AG08395 (cell line): Measurements from ENCODE around the gene SASH1.
"Not testable (repeated sequence)": the region's sequence is repeated elsewhere in the genome, so short reads cannot be mapped to it uniquely, and the experiment has no call there.

ENCODE experiments used
- DNase-seq: peaks from one replicate; pipeline ENCODE4 v3.0.0; 2012; ENCODE audit warnings: mixed read lengths, low spot score

Gene SASH1

DNA sequence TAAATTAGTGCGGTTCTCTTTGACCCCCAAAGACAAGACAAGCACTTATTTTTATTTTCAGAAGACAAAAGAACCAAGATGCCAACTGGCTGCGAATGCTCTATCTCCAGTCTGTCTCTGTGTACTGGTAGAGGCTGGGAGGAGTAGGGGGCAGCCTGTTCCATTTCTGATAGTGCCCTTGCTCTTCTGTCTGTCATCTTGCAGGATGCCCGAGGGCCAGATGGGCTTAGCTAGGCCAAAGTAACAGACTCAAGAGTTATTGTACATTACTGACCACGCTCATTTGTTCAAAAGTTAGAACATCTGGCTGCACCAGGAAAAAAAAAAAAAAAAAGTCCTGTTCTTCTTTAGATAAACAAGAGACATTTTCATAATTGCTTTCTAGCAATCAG is 206.1 kb downstream of the SASH1 start:
- DNase-seq, result no peak

- DNase-seq, result no peak
Observed at GRCh38 chr6:148550569-148550968, 207.9 kb downstream of the SASH1 start.

GRCh38 chr6:148551226-148551625 is 208.6 kb downstream of the SASH1 start:
- no peak for DNase-seq

DNA sequence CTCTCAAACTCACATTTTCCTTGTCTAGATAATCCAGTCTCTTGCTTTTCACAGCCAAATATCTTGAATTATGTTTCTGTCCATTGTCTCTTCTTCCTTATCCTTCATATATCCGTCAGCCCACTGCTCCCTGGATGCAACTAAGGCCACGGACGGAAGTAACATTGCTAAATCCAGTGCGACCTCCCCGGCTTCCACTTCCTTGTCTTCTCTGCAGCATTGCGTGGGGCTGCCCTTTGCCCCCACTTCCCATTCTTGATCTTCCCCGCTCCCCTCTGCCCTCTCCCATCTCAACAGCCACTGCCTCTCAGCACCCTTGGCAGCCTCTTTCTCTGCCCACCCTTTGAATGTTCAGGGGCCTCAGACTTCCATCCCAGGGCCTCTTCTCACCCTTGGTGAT is 213.8 kb downstream of the SASH1 start:
- DNase-seq, result no peak

GRCh38 chr6:148557796-148558321 is 215.2 kb downstream of the SASH1 start:
- DNase-seq, result no peak

- peak; percentile 80 for DNase-seq
Observed at GRCh38 chr6:148559848-148560433, 217.3 kb downstream of the SASH1 start.

DNA sequence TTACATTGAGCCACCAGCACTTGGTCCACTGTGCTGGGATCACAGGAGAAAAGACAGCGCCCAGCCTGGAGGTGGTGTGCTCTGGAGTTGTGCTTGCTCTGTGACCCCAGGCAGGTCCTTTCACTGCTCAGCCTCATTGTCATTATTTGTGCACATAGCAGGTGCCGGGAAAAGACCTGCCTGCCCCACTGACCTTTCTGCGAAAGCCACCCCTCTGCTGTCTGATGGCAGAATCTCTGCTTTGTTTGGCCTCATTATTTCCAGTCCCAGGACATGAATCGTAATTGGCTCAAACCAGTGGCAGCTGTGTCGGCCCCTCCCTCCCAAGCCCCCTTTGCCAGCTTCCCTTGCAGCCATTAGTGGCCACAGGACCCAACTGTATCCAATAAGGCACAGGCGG is 219.0 kb downstream of the SASH1 start:
- no peak for DNase-seq

DNA sequence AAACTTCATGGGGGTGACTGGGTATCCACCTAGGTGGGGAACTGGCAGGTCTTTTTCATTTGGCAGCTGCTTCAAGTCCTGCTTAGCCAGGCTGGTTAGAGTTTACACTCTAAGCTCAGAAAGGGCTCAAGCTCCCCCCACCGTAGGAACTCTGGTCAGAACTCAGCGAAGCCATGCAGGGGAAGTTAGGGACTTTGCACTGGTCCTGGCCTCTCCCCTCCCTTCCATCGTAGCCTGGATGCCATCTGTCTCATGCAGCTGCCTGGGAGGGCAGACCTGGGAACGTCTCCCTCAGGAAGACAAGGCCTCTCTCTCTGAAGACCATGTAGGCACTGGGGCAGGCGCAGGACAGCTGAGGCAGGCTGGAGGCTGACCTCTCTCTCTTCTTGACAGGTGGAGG is 220.4 kb downstream of the SASH1 start:
- no peak for DNase-seq

DNA sequence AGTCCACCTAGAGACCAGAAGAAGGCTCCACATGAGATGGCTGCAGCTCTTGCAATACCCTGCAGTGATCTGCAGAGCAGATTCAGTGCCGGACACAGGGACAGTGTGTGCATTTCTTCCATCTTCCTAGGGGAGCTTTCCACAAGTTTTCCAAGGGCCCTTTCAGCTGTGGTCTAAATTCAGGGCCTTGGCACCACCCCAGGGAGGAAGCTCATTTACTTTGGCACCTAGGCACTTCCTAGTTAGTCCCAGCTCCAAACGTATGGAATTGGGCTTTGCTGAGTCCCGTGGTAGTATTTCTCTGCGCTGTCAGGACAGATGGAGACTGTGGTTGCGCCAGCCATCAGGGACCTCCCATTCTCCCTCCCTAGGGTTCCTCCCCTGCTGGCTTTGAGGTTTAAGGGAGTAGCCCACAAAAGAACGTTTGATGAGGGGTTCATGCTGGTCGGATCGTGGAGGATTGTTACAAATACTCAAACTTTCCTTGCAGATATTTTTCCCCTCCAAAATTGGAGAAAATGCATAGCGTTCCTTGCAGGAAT is 221.9 kb downstream of the SASH1 start:
- no peak for DNase-seq

- peak; percentile 17 for DNase-seq
Observed at GRCh38 chr6:148565321-148565926, 222.8 kb downstream of the SASH1 start.

GRCh38 chr6:148565930-148566663 is 223.5 kb downstream of the SASH1 start:
- DNase-seq, result peak; percentile 94

DNA sequence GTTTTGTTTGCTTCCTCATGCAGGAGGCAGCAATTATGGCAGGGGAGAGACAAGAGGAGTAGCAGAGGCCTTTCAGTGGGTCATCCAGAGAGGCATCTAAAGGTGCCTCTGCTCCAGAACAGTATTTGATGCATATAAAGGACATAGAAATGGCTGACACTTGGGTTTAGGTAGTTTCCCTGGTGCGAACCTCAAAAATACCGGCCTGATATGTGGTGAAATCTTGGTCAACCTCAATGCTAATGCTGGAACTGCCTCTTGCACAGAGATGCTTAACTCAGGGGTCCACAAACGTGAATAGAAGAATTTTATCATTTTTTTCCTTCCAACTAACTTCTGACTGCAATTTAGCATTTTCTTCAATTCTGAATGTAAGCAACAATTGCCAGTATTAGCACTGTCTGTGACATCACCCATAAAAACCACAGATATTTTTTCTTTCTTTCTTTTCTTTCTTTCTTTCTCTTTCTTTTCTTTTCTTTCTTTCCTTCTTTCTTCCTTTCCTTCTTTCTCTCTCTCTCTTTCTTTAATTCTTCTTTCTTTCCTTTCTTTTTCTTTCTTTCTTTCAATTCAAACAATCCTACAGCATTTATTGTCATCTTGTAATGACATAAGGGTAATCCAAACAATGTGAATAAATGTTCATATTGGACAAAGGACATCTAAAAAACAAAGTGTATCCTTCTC is 224.2 kb downstream of the SASH1 start:
- no peak for DNase-seq

DNA sequence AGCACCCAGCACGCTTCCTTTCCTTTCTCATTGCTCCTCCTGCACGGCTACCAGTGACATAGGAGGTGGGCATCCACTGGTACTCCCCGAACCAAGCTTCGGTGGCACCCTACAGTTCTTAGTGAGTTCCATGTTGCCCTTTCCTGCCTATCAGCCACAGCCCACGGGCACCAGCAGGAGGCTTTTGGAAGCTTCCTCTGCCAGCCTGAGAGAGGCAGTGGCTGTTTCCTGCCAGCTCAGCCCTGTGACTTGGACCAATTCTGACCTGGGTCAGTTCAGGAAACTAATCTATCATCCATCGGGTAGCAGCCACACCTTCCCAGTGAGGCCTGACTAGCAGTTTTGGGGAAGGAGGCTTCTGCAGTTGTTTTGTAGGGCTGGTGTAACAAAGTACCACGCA is 227.8 kb downstream of the SASH1 start:
- no peak for DNase-seq

DNA sequence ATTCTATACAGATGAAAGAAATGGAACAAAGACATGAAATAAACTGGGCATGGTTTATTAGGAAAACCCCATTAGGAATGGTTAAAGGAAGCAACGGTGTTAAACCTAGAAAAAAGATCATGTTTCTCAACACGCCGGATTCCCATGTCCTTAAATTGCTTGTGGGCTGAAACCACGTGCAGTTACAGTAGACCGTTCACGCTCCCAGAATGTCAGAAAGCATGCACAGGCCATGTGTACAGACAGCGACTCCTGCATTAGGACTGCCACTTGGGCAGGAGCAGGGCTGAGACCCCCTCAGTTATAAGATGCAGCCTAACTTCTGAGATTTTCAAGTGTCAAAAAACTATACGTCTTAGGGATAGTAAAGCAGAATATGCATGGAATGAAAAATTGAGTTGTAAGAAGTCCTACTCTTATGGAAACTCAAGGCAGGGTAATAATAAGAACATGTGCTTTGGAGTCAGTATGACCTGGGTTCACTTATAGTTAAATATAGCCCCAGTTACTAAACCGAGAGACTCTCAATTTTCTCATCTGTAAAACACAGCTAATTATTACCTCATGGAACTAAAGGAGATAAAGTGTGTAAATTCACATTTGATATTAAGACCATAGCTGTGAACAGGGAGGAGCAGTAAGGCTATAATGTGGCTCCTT is 230.2 kb downstream of the SASH1 start:
- DNase-seq, result no peak

GRCh38 chr6:148573922-148574321 is 231.3 kb downstream of the SASH1 start:
- DNase-seq, result no peak

DNA sequence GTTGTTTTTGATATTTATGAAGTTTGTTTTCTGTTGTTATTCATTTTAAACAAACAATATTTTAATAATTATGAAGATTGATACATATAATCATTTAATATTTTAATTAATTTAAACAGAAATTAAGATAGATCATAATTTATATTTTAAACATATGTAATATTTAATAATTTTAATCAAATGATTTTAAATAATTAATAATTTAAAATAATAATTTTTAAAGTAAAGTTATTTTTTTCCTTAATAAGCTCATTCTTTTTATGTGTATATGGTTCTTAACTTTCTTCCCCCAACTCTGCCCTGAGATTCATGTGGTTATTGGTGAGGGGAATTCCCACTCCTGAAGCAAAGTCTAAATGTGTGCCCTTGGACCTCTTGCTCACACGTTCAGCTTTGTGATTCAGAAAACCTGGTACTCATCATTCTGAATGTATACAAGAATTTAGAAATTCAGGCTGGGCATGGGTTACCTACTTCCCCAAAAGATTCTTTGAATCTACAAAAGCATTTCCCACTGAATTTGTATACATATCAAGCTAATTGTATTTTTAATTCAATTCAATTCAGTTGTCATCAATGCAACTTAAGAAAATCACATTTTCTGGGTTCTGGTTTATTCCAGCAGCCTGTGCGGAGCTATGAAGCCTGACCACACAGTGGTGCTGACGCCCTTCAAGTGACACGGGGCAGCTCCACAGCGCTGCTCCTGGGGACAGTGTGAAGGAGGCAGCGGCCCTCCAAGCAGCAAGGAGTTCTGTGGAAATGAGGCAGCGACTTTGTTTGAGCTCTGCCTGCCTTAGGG is 235.2 kb downstream of the SASH1 start:
- DNase-seq, result peak; percentile 91

DNA sequence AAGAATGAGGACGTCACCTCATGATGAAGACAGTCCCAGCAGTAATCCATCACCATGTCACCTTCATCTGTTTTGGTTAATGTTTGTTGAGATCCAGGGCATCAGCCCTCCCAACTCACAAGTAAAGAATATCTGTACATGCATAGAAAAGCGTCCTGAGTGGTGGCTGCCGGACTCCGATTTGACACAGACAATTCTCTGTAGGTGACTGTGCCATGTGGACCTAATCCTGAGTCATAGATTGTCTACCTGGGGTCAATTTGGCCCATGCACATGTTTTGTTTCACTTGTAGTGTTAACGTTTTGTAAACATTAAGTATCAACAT is 235.8 kb downstream of the SASH1 start:
- DNase-seq, result no peak

DNA sequence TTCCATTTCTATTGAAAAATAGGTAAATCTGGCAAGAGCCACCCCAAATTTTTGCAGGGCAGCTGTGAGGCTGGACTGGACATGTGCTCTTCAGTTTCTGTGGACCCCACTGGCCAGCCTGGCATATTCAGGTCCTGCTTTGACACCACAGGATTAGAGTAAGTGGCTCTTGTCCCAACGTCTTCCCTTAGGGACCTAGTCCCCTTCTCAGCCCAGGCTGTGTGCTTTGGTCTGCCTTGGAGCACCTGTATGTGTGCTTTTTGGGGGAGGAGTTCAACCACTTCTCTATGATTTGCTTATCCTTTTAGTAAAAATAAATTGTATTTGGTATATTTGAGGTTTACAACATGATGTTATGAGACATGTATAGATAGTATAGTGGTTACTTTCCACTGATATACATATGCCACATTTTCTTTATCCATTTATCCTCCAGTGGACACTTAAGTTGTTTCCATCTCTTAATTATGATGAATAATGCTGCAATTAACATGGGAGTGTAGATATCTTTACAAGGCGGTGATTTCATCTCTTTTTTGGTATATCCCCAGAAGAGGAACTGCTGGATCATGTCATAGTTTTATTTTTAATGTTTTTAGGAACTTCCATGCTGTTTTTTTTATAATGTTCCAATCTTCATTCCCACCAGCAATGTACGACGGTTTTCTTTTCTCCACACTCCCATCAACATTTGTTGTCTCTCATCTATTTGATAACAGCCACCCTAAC is 236.4 kb downstream of the SASH1 start:
- no peak for DNase-seq

GRCh38 chr6:148580442-148580841 is 237.8 kb downstream of the SASH1 start:
- no peak for DNase-seq

- DNase-seq, result no peak
Observed at GRCh38 chr6:148583631-148584030, 241.0 kb downstream of the SASH1 start.

- DNase-seq, result not testable (repeated sequence)
Observed at GRCh38 chr6:148585641-148586040, 243.0 kb downstream of the SASH1 start.
